ENCODE measurements around the gene VWA5A. TPM values are rescaled to one million over a fixed set of nuclear protein-coding genes. Genes with fewer than 3 reads are reported as not detected.

The VWA5A gene, protein sequence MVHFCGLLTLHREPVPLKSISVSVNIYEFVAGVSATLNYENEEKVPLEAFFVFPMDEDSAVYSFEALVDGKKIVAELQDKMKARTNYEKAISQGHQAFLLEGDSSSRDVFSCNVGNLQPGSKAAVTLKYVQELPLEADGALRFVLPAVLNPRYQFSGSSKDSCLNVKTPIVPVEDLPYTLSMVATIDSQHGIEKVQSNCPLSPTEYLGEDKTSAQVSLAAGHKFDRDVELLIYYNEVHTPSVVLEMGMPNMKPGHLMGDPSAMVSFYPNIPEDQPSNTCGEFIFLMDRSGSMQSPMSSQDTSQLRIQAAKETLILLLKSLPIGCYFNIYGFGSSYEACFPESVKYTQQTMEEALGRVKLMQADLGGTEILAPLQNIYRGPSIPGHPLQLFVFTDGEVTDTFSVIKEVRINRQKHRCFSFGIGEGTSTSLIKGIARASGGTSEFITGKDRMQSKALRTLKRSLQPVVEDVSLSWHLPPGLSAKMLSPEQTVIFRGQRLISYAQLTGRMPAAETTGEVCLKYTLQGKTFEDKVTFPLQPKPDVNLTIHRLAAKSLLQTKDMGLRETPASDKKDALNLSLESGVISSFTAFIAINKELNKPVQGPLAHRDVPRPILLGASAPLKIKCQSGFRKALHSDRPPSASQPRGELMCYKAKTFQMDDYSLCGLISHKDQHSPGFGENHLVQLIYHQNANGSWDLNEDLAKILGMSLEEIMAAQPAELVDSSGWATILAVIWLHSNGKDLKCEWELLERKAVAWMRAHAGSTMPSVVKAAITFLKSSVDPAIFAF
- total RNA-seq, result 38.1 TPM

DNA sequence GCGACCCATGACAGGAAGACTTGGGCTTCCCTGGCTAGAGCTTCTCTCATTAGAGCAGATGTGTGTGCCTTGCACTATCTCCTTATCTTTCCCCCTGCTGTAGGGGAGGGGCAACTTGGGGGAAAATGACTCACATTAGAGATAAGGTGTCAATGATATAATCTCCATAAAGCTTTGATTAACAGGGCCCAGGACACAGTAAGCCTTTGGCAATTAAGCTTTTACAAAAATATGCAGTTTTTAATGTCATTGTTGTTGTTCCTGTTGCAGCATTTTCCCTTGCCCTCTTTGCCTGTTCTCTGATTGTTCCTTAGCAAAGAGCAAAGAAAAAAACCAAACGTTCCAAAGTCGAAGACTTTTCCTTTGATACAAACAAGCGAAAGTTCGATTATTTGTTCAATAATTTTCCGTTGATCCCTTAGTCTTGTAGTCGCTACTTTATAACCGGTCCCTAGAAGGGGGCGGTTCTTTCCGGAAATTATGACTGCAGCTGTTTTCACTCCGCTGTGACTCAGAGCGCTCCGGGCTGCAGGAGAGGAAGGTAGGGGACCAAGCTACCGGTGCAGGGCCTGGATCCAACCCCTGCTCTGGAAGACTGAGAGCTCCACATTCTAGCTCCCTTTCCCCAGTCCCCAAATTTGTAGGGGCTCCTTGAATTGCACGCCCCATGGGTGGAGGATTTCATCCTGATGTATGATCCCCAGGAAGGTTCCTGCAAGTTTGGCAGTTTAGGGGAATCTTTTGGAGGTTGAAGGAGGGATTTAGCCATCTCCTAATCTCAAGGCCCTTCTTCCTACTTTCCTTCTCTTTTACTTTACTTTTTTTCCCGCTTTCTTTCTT lies at the start of gene VWA5A:
Gene VWA5A (plus strand): TSS at position 509 of the 840 bp plus-strand sequence. CDS start 2,062 bp downstream, outside the sequence.

DNA sequence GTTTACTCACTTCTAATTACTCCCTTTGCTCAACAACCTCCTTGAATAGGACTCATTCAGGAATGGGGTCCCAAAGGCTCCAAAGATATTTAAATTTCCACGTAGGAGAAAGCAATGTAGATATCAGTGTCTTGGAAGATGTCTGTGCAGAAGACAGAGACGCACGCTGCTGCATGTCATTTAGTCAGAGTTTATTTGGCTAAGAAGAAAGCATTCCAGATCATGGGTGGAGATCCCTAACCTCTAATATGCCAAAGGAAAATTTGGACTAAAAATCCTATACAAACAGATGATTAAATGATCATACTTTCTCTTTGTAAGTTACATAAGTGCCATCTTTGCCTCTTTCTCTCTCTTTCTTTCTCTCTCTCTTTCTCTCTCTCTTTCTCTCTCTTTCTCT lies 67.8 kb downstream of the VWA5A start, which contains the start of gene OR10D3:
Gene OR10D3 (plus strand): TSS at position 278 of the 400 bp plus-strand sequence. CDS start 1,925 bp downstream, outside the sequence.

Other genes with a start within 250 kb of the VWA5A start
- gene TMEM225, start 229.8 kb upstream of the VWA5A start, total RNA-seq, result not detected
- gene OR8D4, start 213.3 kb upstream of the VWA5A start, total RNA-seq, result 0.23 TPM
- gene OR4D5, start 175.8 kb upstream of the VWA5A start, total RNA-seq, result not detected
- gene OR6T1, start 171.6 kb upstream of the VWA5A start, total RNA-seq, result not detected
- not detected for gene OR10S1, start 137.7 kb upstream of the VWA5A start, total RNA-seq
- gene OR10G6, start 120.3 kb upstream of the VWA5A start, total RNA-seq, result not detected
- gene OR10G4, start 102.5 kb upstream of the VWA5A start, total RNA-seq, result not detected
- not detected for gene OR10G9, start 92.4 kb upstream of the VWA5A start, total RNA-seq
- not detected for gene OR10G8, start 88.7 kb upstream of the VWA5A start, total RNA-seq
- not detected for gene OR10G7, start 74.1 kb upstream of the VWA5A start, total RNA-seq
- not detected for gene OR10D3, start 67.9 kb downstream of the VWA5A start, total RNA-seq
- not detected for gene OR8G1, start 125.6 kb downstream of the VWA5A start, total RNA-seq
- gene OR8G5, start 140.9 kb downstream of the VWA5A start, total RNA-seq, result not detected
- not detected for gene OR8D1, start 198.5 kb downstream of the VWA5A start, total RNA-seq
- not detected for gene OR8D2, start 204.7 kb downstream of the VWA5A start, total RNA-seq

Data from diencephalon (tissue), 1 donor.